Retina (tissue), 1 donor: ENCODE results near the gene BCAS4.
"Not testable (repeated sequence)": the region's sequence is repeated elsewhere in the genome, so short reads cannot be mapped to it uniquely, and the experiment has no call there.

Source experiments
- DNase-seq: peaks from one replicate; pipeline ENCODE4 v3.0.0-alpha.2; 2016

BCAS4 gene

GRCh38 chr20:50879649-50880550 lies 85.0 kb downstream of the BCAS4 start:
- DNase-seq, result no peak

GRCh38 chr20:50881759-50882424 lies 87.0 kb downstream of the BCAS4 start:
- not testable (repeated sequence) for DNase-seq

- no peak for DNase-seq
Observed at GRCh38 chr20:50883856-50884255, 89.0 kb downstream of the BCAS4 start.

- no peak for DNase-seq
Observed at GRCh38 chr20:50885068-50885467, 90.2 kb downstream of the BCAS4 start.

- DNase-seq, result no peak
Observed at GRCh38 chr20:50885781-50886180, 90.9 kb downstream of the BCAS4 start.

GRCh38 chr20:50886184-50886790 lies 91.4 kb downstream of the BCAS4 start:
- DNase-seq, result no peak

- no peak for DNase-seq
Observed at GRCh38 chr20:50887576-50887975, 92.7 kb downstream of the BCAS4 start.

- DNase-seq, result no peak
Observed at GRCh38 chr20:50891138-50891537, 96.3 kb downstream of the BCAS4 start.

GRCh38 chr20:50892394-50892793 lies 97.5 kb downstream of the BCAS4 start:
- DNase-seq, result no peak

GRCh38 chr20:50893620-50894019 lies 98.8 kb downstream of the BCAS4 start:
- no peak for DNase-seq

GRCh38 chr20:50895111-50895830 lies 100.4 kb downstream of the BCAS4 start:
- no peak for DNase-seq

GRCh38 chr20:50898475-50898874 lies 103.6 kb downstream of the BCAS4 start:
- DNase-seq, result no peak

GRCh38 chr20:50900261-50900660 lies 105.4 kb downstream of the BCAS4 start:
- no peak for DNase-seq

GRCh38 chr20:50901301-50901700 lies 106.4 kb downstream of the BCAS4 start:
- no peak for DNase-seq

GRCh38 chr20:50903353-50904051 lies 108.6 kb downstream of the BCAS4 start:
- DNase-seq, result no peak

- DNase-seq, result no peak
Observed at GRCh38 chr20:50904067-50904570, 109.3 kb downstream of the BCAS4 start.

GRCh38 chr20:50909413-50909812 lies 114.6 kb downstream of the BCAS4 start:
- no peak for DNase-seq

- DNase-seq, result no peak
Observed at GRCh38 chr20:50911030-50911429, 116.2 kb downstream of the BCAS4 start.

GRCh38 chr20:50911716-50912115 lies 116.9 kb downstream of the BCAS4 start:
- DNase-seq, result no peak

GRCh38 chr20:50913690-50914375 lies 119.0 kb downstream of the BCAS4 start:
- DNase-seq, result no peak

- DNase-seq, result no peak
Observed at GRCh38 chr20:50915424-50915823, 120.6 kb downstream of the BCAS4 start.

GRCh38 chr20:50916257-50916656 lies 121.4 kb downstream of the BCAS4 start:
- DNase-seq, result no peak
